ENCODE data around the gene ZAP70. TPM values are rescaled to one million over a fixed set of nuclear protein-coding genes. Genes with fewer than 3 reads are reported as not detected.

The ZAP70 gene
- total and polyA plus RNA-seq, 2 of the 13 experiments (the other 11 are each of a cell fraction or from before 2014, with no cell fraction given): 0.51 to 4.0 TPM

DNA sequence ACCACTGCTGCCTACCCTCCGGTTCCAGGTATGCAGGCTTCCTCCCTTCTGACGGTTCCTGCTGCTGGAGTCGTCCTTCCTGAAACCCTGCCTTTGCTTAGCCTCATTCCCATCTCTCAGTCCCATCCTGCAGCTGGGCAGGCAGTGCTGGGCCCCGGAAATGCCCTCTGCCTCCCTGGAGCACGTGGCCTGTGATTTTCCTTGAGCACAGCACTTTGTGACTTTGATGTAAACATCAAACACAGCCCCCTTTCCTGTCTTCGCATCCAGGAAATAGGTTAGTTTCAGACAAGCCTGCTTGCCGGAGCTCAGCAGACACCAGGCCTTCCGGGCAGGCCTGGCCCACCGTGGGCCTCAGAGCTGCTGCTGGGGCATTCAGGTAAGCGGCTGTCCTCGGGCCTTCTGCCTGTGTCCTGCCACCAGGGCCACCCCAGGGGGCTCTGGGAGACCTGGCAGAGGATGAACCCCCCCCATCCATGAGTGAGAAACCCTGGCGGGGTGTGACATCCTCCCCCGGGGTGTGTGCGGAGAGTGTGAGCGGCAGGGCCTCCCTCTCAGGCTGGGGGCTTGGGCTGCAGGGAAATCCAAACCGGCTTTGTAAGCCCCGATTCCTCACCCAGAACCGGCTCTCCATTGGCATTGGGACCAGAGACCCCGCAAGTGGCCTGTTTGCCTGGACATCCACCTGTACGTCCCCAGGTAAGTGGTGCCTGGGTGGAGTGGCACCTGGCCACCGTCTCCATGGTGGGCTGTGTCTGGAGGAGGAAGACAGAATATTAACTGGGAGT, at the start of gene ZAP70 (continued):
- peak; percentile 41; the same call in 1 of the 2 replicates for TF ChIP-seq PAXIP1 (CRISPR knock-in tag; conservative IDR thresholded peaks at IDR 0.05)
- TF ChIP-seq, protein P1, sequence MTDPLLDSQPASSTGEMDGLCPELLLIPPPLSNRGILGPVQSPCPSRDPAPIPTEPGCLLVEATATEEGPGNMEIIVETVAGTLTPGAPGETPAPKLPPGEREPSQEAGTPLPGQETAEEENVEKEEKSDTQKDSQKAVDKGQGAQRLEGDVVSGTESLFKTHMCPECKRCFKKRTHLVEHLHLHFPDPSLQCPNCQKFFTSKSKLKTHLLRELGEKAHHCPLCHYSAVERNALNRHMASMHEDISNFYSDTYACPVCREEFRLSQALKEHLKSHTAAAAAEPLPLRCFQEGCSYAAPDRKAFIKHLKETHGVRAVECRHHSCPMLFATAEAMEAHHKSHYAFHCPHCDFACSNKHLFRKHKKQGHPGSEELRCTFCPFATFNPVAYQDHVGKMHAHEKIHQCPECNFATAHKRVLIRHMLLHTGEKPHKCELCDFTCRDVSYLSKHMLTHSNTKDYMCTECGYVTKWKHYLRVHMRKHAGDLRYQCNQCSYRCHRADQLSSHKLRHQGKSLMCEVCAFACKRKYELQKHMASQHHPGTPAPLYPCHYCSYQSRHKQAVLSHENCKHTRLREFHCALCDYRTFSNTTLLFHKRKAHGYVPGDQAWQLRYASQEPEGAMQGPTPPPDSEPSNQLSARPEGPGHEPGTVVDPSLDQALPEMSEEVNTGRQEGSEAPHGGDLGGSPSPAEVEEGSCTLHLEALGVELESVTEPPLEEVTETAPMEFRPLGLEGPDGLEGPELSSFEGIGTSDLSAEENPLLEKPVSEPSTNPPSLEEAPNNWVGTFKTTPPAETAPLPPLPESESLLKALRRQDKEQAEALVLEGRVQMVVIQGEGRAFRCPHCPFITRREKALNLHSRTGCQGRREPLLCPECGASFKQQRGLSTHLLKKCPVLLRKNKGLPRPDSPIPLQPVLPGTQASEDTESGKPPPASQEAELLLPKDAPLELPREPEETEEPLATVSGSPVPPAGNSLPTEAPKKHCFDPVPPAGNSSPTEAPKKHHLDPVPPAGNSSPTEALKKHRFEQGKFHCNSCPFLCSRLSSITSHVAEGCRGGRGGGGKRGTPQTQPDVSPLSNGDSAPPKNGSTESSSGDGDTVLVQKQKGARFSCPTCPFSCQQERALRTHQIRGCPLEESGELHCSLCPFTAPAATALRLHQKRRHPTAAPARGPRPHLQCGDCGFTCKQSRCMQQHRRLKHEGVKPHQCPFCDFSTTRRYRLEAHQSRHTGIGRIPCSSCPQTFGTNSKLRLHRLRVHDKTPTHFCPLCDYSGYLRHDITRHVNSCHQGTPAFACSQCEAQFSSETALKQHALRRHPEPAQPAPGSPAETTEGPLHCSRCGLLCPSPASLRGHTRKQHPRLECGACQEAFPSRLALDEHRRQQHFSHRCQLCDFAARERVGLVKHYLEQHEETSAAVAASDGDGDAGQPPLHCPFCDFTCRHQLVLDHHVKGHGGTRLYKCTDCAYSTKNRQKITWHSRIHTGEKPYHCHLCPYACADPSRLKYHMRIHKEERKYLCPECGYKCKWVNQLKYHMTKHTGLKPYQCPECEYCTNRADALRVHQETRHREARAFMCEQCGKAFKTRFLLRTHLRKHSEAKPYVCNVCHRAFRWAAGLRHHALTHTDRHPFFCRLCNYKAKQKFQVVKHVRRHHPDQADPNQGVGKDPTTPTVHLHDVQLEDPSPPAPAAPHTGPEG (CRISPR knock-in tag; IDR thresholded peaks at IDR 0.05): no peak
- TF ChIP-seq ELF3 (CRISPR knock-in tag; IDR thresholded peaks at IDR 0.05): peak; percentile 86
- TF ChIP-seq MAX (IDR thresholded peaks at IDR 0.05): peak; percentile 94
- no peak for TF ChIP-seq ZNF20 (CRISPR knock-in tag; IDR thresholded peaks at IDR 0.05)
- TF ChIP-seq ZNF878 (CRISPR knock-in tag; IDR thresholded peaks at IDR 0.05): 0 out of 2 replicates have a peak, but pooled peaks have one; percentile 24
- TF ChIP-seq ZNF501 (CRISPR knock-in tag; IDR thresholded peaks at IDR 0.05): no peak
- TF ChIP-seq TAF1 (CRISPR knock-in tag; IDR thresholded peaks at IDR 0.05): no peak
- peak; percentile 53; the same call in 1 of the 2 replicates for TF ChIP-seq KLF6 (CRISPR knock-in tag; IDR thresholded peaks at IDR 0.05)
- peak; percentile 52; the same call in 1 of the 2 replicates for TF ChIP-seq HOXA9 (CRISPR knock-in tag; IDR thresholded peaks at IDR 0.05; ENCODE audit: borderline replicate concordance)
- TF ChIP-seq ZNF329 (CRISPR knock-in tag; IDR thresholded peaks at IDR 0.05; ENCODE audit: low read depth): no peak
- 0 out of 2 replicates have a peak, but pooled peaks have one; percentile 42 for TF ChIP-seq MIER3 (CRISPR knock-in tag; IDR thresholded peaks at IDR 0.05; ENCODE audit: borderline replicate concordance)
- TF ChIP-seq FOSL1 (CRISPR knock-in tag; IDR thresholded peaks at IDR 0.05; ENCODE audit: borderline replicate concordance): no peak
- TF ChIP-seq PITX1 (CRISPR knock-in tag; IDR thresholded peaks at IDR 0.05): no peak
